GM19324 (cell line): ENCODE results near the gene RTL1.

Source experiments
- ATAC-seq: cut with Tn5 transposase; IDR thresholded peaks from one replicate; pipeline ENCODE4 v1.9.1; 2021; ENCODE audit warnings: mild to moderate bottlenecking, moderate library complexity; ENCODE audit not compliant: unreplicated experiment, low FRiP score

The RTL1 gene

GRCh38 chr14:100854435-100854834 is 49.1 kb downstream of the RTL1 start:
- no peak for ATAC-seq

GRCh38 chr14:100851946-100852620 is 51.4 kb downstream of the RTL1 start:
- ATAC-seq = no peak

GRCh38 chr14:100851586-100851916 is 52.0 kb downstream of the RTL1 start:
- ATAC-seq = no peak

DNA sequence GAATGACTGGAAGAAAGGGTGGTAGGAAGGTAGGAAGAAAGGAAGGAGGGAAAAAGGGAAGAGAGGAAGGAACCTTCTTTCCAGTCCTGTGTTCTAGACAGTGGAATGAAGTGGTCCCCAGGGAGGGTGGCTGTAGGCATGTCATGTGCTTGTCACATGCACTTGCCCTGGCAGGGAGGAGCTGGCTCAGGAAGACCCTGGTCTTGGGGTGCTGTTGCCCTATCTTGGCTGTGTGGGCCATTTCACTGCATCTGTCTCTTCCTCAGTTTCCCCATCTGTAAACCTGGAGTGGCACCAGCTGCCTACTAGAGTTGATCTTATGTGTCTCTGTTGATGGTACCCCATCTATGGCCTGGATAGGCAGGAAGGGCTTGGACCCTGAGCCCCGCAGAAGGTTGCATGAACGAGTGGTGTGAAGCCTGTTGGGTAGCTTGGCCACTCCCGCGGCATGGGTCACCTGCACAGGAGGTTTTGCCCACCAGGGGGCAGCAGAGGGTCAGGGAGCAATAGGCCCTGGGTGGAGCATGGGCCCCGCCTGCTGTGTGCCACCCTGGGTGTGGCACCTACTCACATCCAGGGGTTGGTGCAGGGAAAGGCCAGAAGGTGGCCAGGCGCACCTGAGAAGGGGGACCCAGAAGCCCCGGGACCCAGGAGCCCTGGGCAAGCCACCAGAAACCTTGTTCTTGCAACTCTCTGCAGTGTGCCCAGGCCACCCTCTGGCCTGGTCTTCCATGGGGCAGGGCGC is 52.5 kb downstream of the RTL1 start:
- ATAC-seq = no peak

GRCh38 chr14:100849115-100849781 is 54.3 kb downstream of the RTL1 start:
- ATAC-seq = no peak

- ATAC-seq = no peak
These were observed 57.1 kb downstream of the RTL1 start for GRCh38 chr14:100846309-100846859.

- no peak for ATAC-seq
These were observed 58.2 kb downstream of the RTL1 start for GRCh38 chr14:100845341-100845740.

GRCh38 chr14:100844846-100845245 is 58.7 kb downstream of the RTL1 start:
- ATAC-seq = no peak

GRCh38 chr14:100844421-100844820 is 59.1 kb downstream of the RTL1 start:
- ATAC-seq = no peak

DNA sequence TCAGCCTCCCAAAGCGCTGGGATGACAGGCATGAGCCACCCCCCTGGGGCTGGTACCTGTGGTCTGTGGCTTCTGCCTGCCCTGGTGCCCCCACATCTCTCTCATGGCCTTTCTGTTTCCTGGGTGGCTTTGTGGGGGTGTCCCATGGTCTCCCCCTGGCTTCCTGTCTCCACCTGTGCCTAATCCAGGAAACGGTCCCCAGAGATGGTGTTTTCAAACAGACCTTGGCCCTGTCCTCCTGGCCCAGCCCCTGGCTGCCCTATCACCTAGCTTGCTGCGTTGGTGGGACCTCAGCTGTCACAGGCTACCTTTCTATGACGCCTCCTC is 59.5 kb downstream of the RTL1 start:
- ATAC-seq = no peak

DNA sequence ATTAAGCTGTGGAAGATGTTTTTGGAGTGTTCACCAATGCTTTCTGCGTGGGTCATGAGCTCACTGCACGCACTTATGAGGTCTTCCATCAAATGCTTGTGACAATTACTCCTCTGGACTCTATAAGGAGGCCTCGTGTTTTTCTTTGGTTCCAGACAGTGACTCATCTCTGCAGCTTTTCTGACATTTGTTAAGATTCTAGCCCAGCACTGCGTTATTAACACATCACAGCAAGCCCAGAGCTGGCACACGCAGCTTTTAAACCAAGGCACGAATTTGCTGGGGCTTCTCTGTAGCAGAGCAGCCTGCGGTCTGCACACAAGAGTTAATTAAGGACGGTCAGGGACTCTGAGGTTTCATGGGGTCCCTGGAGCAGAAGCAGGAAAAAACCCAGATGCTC is 60.7 kb downstream of the RTL1 start:
- no peak for ATAC-seq

DNA sequence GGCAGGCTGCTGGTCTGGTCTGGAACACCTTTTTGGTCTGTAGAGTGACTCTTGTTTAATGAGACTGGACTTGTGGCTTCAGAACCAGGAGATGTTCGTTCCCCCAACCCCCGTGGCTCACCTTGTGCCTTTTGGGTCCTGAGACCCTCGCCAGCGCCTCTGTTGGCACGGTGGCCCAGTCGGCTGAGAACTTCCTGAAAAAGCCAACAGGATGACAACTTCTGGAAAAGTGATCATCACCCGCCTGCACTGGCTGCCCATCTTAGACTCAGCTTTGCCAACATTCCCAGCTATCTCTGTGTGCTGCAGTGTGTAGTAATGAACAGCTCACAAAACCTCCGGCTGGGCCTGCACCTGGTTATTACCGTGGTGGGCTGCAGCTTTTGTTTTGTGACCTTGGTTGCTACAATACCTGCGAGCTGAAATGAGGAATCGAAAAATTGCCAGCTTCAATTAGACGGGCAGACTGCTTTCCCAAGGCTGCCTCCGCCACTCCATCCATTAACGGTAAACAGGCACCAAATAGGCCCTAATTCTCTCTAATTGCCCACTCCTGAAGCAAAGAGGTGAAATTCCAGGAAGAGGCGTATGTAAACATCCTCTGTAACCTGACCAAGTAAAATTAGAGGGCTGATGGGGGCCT is 61.6 kb downstream of the RTL1 start:
- ATAC-seq = no peak

- no peak for ATAC-seq
These were observed 62.3 kb downstream of the RTL1 start for GRCh38 chr14:100841066-100841760.

- ATAC-seq = no peak
These were observed 63.0 kb downstream of the RTL1 start for GRCh38 chr14:100840286-100841065.

DNA sequence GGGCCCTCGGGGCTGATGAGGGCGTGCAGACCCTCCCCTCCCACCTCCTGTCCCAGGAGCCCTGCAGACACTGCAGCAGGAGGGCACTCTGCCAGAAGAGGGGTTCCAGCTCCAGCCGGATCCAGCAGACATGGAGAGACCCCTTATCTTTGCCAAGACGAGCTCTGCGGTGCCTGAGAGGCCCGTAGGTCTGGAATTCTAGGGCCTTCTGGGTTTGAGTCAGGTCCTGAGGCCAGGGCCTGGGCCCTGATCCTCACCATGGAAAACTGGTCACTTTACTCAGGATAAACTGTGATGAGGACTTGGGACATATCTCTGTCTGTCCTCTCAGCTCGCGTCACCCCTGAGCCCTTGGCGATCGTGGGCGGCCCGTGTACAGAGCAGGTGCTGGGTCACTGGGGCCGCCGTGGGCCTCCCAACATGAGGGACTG is 63.8 kb downstream of the RTL1 start:
- no peak for ATAC-seq

GRCh38 chr14:100839315-100839585 is 64.3 kb downstream of the RTL1 start:
- ATAC-seq = no peak

GRCh38 chr14:100838493-100839314 is 64.8 kb downstream of the RTL1 start:
- no peak for ATAC-seq

GRCh38 chr14:100837805-100838350 is 65.6 kb downstream of the RTL1 start:
- ATAC-seq = no peak
